GM12878 (cell line): ENCODE measurements around the gene PARP4. TPM values are rescaled to one million over a fixed set of nuclear protein-coding genes. Genes with fewer than 3 reads are reported as not detected.
A peak's percentile ranks its signal among the peaks of the same experiment; 100 is the strongest.

Source experiments
- ATAC-seq: fragments of 200-7000 bp; cut with Tn5 transposase; 3 replicates; pipeline ENCODE4 v1.9.1; 2020; ENCODE audit warnings: mild to moderate bottlenecking, moderate library complexity
- BruUV-seq: library from RNA; stranded (reverse); fragments of 400-500 nt; replicated peaks from 2 replicates; lab custom pipeline; 2021; lab: Mats Ljungman, UMichigan
- CTCF ChIA-PET: fragments of 300-600 bp; sonication (Branson Sonifier 250); formaldehyde crosslinking; extraction: SDS; loops from one replicate; lab custom pipeline; 2021; ENCODE audit warnings: inconsistent platforms; lab: Yijun Ruan, JAX
- POLR2A ChIA-PET: fragments of 350-600 bp; formaldehyde crosslinking; extraction: SDS; loops from one replicate; lab custom pipeline; 2021; ENCODE audit warnings: inconsistent platforms; lab: Charles Lee
- RAD21 ChIA-PET: fragments of 300-600 bp; sonication (Branson Sonifier 250); formaldehyde crosslinking; loops from one replicate; lab custom pipeline; 2023; ENCODE audit warnings: antibody characterized with exemption; ENCODE audit not compliant: unreplicated experiment; lab: Charles Lee
- SMC1A ChIA-PET: fragments of 300-600 bp; sonication (Branson Sonifier 250); formaldehyde crosslinking; loops from one replicate; lab custom pipeline; 2023; ENCODE audit not compliant: unreplicated experiment, uncharacterized antibody; lab: Charles Lee
- DNase-seq: peaks from one replicate; pipeline ENCODE4 v3.0.0-alpha.2; 2011; ENCODE audit warnings: low read depth, low spot score
- FAIRE-seq: peaks from 3 replicates; lab custom pipeline; 2011; peaks lifted over from hg19 to GRCh38; lab: Jason Lieb, UNC
- H2AFZ ChIP-seq: 2 replicates; pipeline ENCODE4 v1.6.0; 2011; ENCODE audit warnings: low read depth, low read length, control low read depth; ENCODE audit not compliant: control insufficient read depth
- H3K27ac ChIP-seq: 2 replicates; pipeline ENCODE4 v1.5.1; 2011; ENCODE audit warnings: control low read depth; ENCODE audit not compliant: control insufficient read depth, insufficient read depth
- H3K27me3 ChIP-seq, 2 experiments: replicated peaks in 1 of 2; 2 replicates each; pipeline versions ENCODE4 v1.6.0 to v1.6.1; 2011; ENCODE audit warnings: low read length in 1 of 2; ENCODE audit not compliant: control insufficient read depth in 2 of 2, insufficient read depth in 2 of 2
- H3K36me3 ChIP-seq, 2 experiments: 2 replicates each; pipeline ENCODE4 v1.5.1; 2011; ENCODE audit warnings: low read length in 1 of 2; ENCODE audit not compliant: control insufficient read depth in 2 of 2, insufficient read depth in 2 of 2
- H3K4me1 ChIP-seq: 2 replicates; pipeline ENCODE4 v1.6.1; 2011; ENCODE audit warnings: mild to moderate bottlenecking, low read length, moderate library complexity, mixed read lengths; ENCODE audit not compliant: control insufficient read depth, insufficient read depth
- H3K4me2 ChIP-seq: 2 replicates; pipeline ENCODE4 v1.6.0; 2011; ENCODE audit warnings: control low read depth; ENCODE audit not compliant: control insufficient read depth, insufficient read depth
- H3K4me3 ChIP-seq: fragments of 200-600 bp; sonication (generic); 2 replicates; pipeline ENCODE4 v1.5.1; 2016
- H3K79me2 ChIP-seq: 2 replicates; pipeline ENCODE4 v1.6.0; 2011; ENCODE audit warnings: low read length; ENCODE audit not compliant: control insufficient read depth, insufficient read depth
- H3K9ac ChIP-seq: 2 replicates; pipeline ENCODE4 v1.8.0; 2011; ENCODE audit warnings: low read length, control low read depth, mixed read lengths; ENCODE audit not compliant: control insufficient read depth, insufficient read depth
- H3K9me3 ChIP-seq: replicated peaks from 3 replicates; pipeline ENCODE4 v1.5.1; 2011; ENCODE audit warnings: mild to moderate bottlenecking, low read length; ENCODE audit not compliant: control insufficient read depth, insufficient read depth
- H4K20me1 ChIP-seq: 2 replicates; pipeline ENCODE4 v1.6.0; 2011; ENCODE audit not compliant: control insufficient read depth, insufficient read depth
- SREBF2 ChIP-seq: IDR thresholded peaks from 2 replicates; pipeline ENCODE4 v1.6.1; 2012; ENCODE audit warnings: mild to moderate bottlenecking, low read length
- WGBS: methylation state at CpG from one replicate; pipeline ENCODE4 v1.1.6; 2016; ENCODE audit warnings: low lambda C conversion rate; ENCODE audit not compliant: insufficient replicate concordance, insufficient coverage; ENCODE audit errors: missing lambda C conversion rate; 5-methylcytosine and 5-hydroxymethylcytosine counted together
- in situ Hi-C: fragments of 300-500 bp; cut with MboI; formaldehyde crosslinking; loops from 9 replicates; pipeline ENCODE4 v1.14.3; 2018; ENCODE audit warnings: mixed read lengths
- intact Hi-C: fragments of 100-400 bp; cut with micrococcal nuclease; formaldehyde crosslinking; loops from one replicate; pipeline ENCODE4 v1.14.2; 2022; ENCODE audit not compliant: unreplicated experiment
- polyA plus RNA-seq, 11 experiments: library from polyadenylated mRNA; depleted of rRNA in 4 of 11; unstranded in 6 of 11; stranded (reverse) in 5 of 11; fragments of >200 nt; fragmentation: Nextera tagmentation in 4 of 11; fragmentation: Illumina TruSeq in 1 of 11; extraction: Ambion mirVana in 4 of 11; extraction: Trizol in 1 of 11; gene quantifications; 1 replicate in 1 of 11; 2 replicates in 10 of 11; pipeline versions ENCODE4 v1.2.1 to v1.2.3, GENCODE V29; 2011 to 2016; ENCODE audit warnings: inconsistent platforms in 2 of 11, missing spikeins in 2 of 11, low read depth in 1 of 11
- total RNA-seq, 4 experiments: library from RNA; depleted of rRNA in 3 of 4; stranded (reverse); fragments of >200 nt in 3 of 4; fragmentation: Illumina TruSeq in 1 of 4; extraction: Trizol in 1 of 4; gene quantifications; 2 replicates each; pipeline versions ENCODE4 v1.2.1 to v1.2.3, GENCODE V29; 2013 to 2021
- TF ChIP-seq, protein P1 (sequence below), 3 experiments: IDR thresholded peaks in 2 of 3; conservative IDR thresholded peaks in 1 of 3; 2 replicates each; pipeline ENCODE4 v1.5.1; 2011; ENCODE audit warnings: low read depth in 3 of 3, low read length in 3 of 3, mild to moderate bottlenecking in 3 of 3, control low read depth in 2 of 3, moderate library complexity in 2 of 3, inconsistent platforms in 1 of 3, mixed read lengths in 1 of 3; ENCODE audit not compliant: control insufficient read depth in 2 of 3, insufficient read depth in 1 of 3; ENCODE audit errors: extremely low read depth in 1 of 3

Gene PARP4
- total and polyA plus RNA-seq, 10 of the 15 experiments (the other 5 are each of a cell fraction or from before 2014, with no cell fraction given): 12.8 to 52.6 (median 46.1) TPM

- Histone ChIP-seq H3K4me1 (no peaks in the 10 kb centered on the region), H3K79me2 (no peaks in the 10 kb centered on the region), H3K9ac (no peak overlapping the region), H3K4me2 (no peak overlapping the region), H3K36me3 (no peaks in the 10 kb centered on the region), H3K4me3 (no peak overlapping the region), H3K9me3 (no peaks in the 10 kb centered on the region), H3K27ac (no peak overlapping the region)
- SMC1A ChIA-PET: no interaction called here
- intact Hi-C loops (no loop called here), in situ Hi-C loops (no loop called here)
- FAIRE-seq: no peak
- no peak for TF ChIP-seq SREBF2
- TF ChIP-seq, protein P1, sequence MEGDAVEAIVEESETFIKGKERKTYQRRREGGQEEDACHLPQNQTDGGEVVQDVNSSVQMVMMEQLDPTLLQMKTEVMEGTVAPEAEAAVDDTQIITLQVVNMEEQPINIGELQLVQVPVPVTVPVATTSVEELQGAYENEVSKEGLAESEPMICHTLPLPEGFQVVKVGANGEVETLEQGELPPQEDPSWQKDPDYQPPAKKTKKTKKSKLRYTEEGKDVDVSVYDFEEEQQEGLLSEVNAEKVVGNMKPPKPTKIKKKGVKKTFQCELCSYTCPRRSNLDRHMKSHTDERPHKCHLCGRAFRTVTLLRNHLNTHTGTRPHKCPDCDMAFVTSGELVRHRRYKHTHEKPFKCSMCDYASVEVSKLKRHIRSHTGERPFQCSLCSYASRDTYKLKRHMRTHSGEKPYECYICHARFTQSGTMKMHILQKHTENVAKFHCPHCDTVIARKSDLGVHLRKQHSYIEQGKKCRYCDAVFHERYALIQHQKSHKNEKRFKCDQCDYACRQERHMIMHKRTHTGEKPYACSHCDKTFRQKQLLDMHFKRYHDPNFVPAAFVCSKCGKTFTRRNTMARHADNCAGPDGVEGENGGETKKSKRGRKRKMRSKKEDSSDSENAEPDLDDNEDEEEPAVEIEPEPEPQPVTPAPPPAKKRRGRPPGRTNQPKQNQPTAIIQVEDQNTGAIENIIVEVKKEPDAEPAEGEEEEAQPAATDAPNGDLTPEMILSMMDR (IDR thresholded peaks at IDR 0.05 in 2 of 3, conservative IDR thresholded peaks at IDR 0.05 in 1 of 3; ENCODE audit: control insufficient read depth in 2 of 3, extremely low read depth in 1 of 3, insufficient read depth in 1 of 3, low read depth in 3 of 3, low read length in 3 of 3): peak in 2 of 3 experiments; percentile 15 to 16; a peak in 1 of 6 replicates
- TF ChIP-seq, all 136 proteins: peak for 1
- H4K20me1 ChIP-seq: no peaks in the 10 kb centered on the region
- RAD21 ChIA-PET: no interaction called here
- no TSS peak for BruUV-seq
- DNase-seq (no peak), ATAC-seq (peak; percentile 44; the same call in 2 of the 3 replicates)
- POLR2A ChIA-PET: no interaction called here
- WGBS: 55% methylated on average over 27 of the region's 32 CpGs
- CTCF ChIA-PET: no interaction called here
- peaks cover 3% of the 10 kb centered on the region in 2 experiments; a peak in 3 of 4 replicates for H3K27me3 ChIP-seq
- H2AFZ ChIP-seq: no peak overlapping the region
These were observed 27.9 kb upstream of the PARP4 start for GRCh38 chr13:24540236-24541126.
